B cell (primary cell): ENCODE results near the gene ZFP91.

Experiments
- EZH2 ChIP-seq: IDR thresholded peaks from 2 replicates; pipeline ENCODE4 v1.6.1; 2012; ENCODE audit warnings: borderline replicate concordance, low read depth, mild to moderate bottlenecking, moderate library complexity, low read length; ENCODE audit not compliant: insufficient read depth, poor library complexity, severe bottlenecking
- TF ChIP-seq, protein P1 (sequence below): fragments of 200-600 bp; IDR thresholded peaks from one replicate; pipeline ENCODE4 v1.8.0; 2022; ENCODE audit warnings: antibody characterized with exemption, mild to moderate bottlenecking

DNA sequence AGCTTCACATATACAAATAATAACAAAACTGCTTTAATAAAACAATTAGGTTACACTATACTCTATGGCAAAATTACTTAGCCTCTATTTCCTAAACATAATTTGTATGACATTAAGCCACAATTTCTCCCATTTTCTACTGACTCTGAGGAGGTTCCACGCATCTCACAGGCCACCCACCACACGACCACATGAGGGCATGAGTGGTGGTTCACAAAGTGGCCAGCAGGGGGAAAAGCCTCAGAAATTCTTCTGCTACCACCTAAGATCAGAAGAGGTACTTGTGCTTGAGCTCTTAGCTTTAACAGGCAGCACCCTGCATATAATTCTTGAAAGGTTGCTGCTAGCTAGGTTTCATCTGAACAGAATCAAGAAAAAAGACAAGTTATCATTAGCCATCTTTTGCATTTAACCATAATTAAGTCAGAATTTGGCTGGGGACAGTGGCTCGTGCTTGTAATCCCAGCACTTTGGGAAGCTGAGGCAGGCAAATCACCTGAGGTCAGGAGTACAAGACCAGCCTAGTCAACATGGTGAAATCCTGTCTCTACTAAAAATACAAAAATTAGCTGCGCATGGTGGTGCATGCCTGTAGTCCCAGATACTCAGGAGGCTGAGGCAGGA lies 10.9 kb upstream of the ZFP91 start:
- TF ChIP-seq, protein P1, sequence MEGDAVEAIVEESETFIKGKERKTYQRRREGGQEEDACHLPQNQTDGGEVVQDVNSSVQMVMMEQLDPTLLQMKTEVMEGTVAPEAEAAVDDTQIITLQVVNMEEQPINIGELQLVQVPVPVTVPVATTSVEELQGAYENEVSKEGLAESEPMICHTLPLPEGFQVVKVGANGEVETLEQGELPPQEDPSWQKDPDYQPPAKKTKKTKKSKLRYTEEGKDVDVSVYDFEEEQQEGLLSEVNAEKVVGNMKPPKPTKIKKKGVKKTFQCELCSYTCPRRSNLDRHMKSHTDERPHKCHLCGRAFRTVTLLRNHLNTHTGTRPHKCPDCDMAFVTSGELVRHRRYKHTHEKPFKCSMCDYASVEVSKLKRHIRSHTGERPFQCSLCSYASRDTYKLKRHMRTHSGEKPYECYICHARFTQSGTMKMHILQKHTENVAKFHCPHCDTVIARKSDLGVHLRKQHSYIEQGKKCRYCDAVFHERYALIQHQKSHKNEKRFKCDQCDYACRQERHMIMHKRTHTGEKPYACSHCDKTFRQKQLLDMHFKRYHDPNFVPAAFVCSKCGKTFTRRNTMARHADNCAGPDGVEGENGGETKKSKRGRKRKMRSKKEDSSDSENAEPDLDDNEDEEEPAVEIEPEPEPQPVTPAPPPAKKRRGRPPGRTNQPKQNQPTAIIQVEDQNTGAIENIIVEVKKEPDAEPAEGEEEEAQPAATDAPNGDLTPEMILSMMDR = peak; percentile 82
- no peak for TF ChIP-seq EZH2
